HG03378 (cell line): ENCODE results near the gene CD81.
A peak's percentile ranks its signal among the peaks of the same experiment; 100 is the strongest.

ENCODE experiments used
- ATAC-seq: cut with Tn5 transposase; IDR thresholded peaks from one replicate; pipeline ENCODE4 v1.9.1; 2021; ENCODE audit warnings: mild to moderate bottlenecking, moderate library complexity; ENCODE audit not compliant: unreplicated experiment

Gene CD81

GRCh38 chr11:2374456-2375201, 2.5 kb upstream of the CD81 start:
- ATAC-seq, result no peak

GRCh38 chr11:2375341-2375853, 1.7 kb upstream of the CD81 start:
- no peak for ATAC-seq

GRCh38 chr11:2375964-2376551, 1.1 kb upstream of the CD81 start:
- no peak for ATAC-seq

- no peak for ATAC-seq
Measured at GRCh38 chr11:2377511-2378443, 667 bp downstream of the CD81 start.

- no peak for ATAC-seq
Measured at GRCh38 chr11:2378527-2379210, 1.6 kb downstream of the CD81 start.

- no peak for ATAC-seq
Measured at GRCh38 chr11:2379466-2380174, 2.5 kb downstream of the CD81 start.

- no peak for ATAC-seq
Measured at GRCh38 chr11:2380396-2380795, 3.3 kb downstream of the CD81 start.

- ATAC-seq, result no peak
Measured at GRCh38 chr11:2380807-2381350, 3.8 kb downstream of the CD81 start.

- no peak for ATAC-seq
Measured at GRCh38 chr11:2381494-2382128, 4.5 kb downstream of the CD81 start.

- no peak for ATAC-seq
Measured at GRCh38 chr11:2382129-2382517, 5.0 kb downstream of the CD81 start.

GRCh38 chr11:2382936-2383851, 6.1 kb downstream of the CD81 start:
- no peak for ATAC-seq

- ATAC-seq, result no peak
Measured at GRCh38 chr11:2383852-2384804, 7.0 kb downstream of the CD81 start.

GRCh38 chr11:2385156-2386151, 8.3 kb downstream of the CD81 start:
- ATAC-seq, result peak; percentile 44

- ATAC-seq, result no peak
Measured at GRCh38 chr11:2386591-2386990, 9.5 kb downstream of the CD81 start.

GRCh38 chr11:2387266-2387987, 10.3 kb downstream of the CD81 start:
- no peak for ATAC-seq
